ENCODE measurements around the gene KRTAP2-2. TPM values are rescaled to one million over a fixed set of nuclear protein-coding genes. Genes with fewer than 3 reads are reported as not detected.

KRTAP2-2 gene
- total and polyA plus RNA-seq, 2 of the 4 experiments (the other 2 are of a cell fraction), result 0.17 TPM; not detected in 1

- Histone ChIP-seq H2BK120ac (ENCODE audit: low read depth, low read length) (no peak overlapping the region; the same call in 1 of the 2 replicates), H2AK9ac (replicated peaks; ENCODE audit: low read depth, low read length, poor library complexity) (no peak overlapping the region), H3K9me3 (ENCODE audit: control insufficient read depth, insufficient read depth, low read length) (no peaks in the 10 kb centered on the region), H3K79me1 (ENCODE audit: low read depth in 1 of 2, low read length in 2 of 2) (no peaks in the 10 kb centered on the region), H3K27ac (ENCODE audit: insufficient read depth, low read length) (no peak overlapping the region), H3K9ac (ENCODE audit: low read depth, low read length) (no peak overlapping the region), H2BK5ac (ENCODE audit: low read depth, low read length, poor library complexity, severe bottlenecking) (no peak overlapping the region), H4K8ac (ENCODE audit: low read depth in 2 of 2, low read length in 2 of 2) (no peak overlapping the region), H2BK20ac (ENCODE audit: low read depth, low read length) (no peak overlapping the region), H3K4me2 (ENCODE audit: low read depth, low read length) (no peak overlapping the region), H4K20me1 (ENCODE audit: insufficient read depth, low read length) (no peaks in the 10 kb centered on the region), H2AK5ac (ENCODE audit: low read depth, low read length) (no peak overlapping the region), H3K4me1 (ENCODE audit: control insufficient read depth, insufficient read depth, low read length) (no peaks in the 10 kb centered on the region), H3K4ac (ENCODE audit: low read depth, low read length) (no peak overlapping the region), H2BK15ac (ENCODE audit: low read depth, low read length) (no peak overlapping the region), H2AFZ (replicated peaks; ENCODE audit: low read length, poor library complexity) (no peak overlapping the region), H3K18ac (ENCODE audit: low read depth, low read length) (no peak overlapping the region), H3K14ac (replicated peaks; ENCODE audit: low read depth, low read length) (no peak overlapping the region), H3K9me1 (ENCODE audit: insufficient read depth, low read length) (no peaks in the 10 kb centered on the region), H3K56ac (ENCODE audit: extremely low read depth, insufficient read depth, low read length) (no peak overlapping the region), H4K91ac (ENCODE audit: insufficient read depth, low read depth, low read length) (no peak overlapping the region), H4K5ac (ENCODE audit: low read depth, low read length) (no peak overlapping the region), H3K4me3 (ENCODE audit: insufficient read depth, low read depth, low read length) (no peak overlapping the region), H3K23ac (ENCODE audit: low read depth, low read length) (no peak overlapping the region), H3K36me3 (ENCODE audit: control insufficient read depth, insufficient read depth, low read length) (no peaks in the 10 kb centered on the region), H3K27me3 (ENCODE audit: control insufficient read depth, insufficient read depth, low read length) (no peaks in the 10 kb centered on the region)
- ChIA-PET POLR2A (ENCODE audit: unreplicated experiment) (no interaction called here), CTCF (no interaction called here)
- DNase-seq, result no peak
- no peak for ATAC-seq (ENCODE audit: low read depth)
- TF ChIP-seq ELK1 (IDR thresholded peaks at IDR 0.05; ENCODE audit: borderline replicate concordance, low read depth, low read length), result no peak
- TF ChIP-seq CEBPB (IDR thresholded peaks at IDR 0.05; ENCODE audit: low read depth, low read length), result no peak
- no peak for TF ChIP-seq MAFK (IDR thresholded peaks at IDR 0.05; ENCODE audit: low read depth, low read length)
- no peak for TF ChIP-seq RCOR1 (IDR thresholded peaks at IDR 0.05; ENCODE audit: insufficient replicate concordance, low read length)
- TF ChIP-seq BHLHE40 (IDR thresholded peaks at IDR 0.05; ENCODE audit: low read depth, low read length), result no peak
- no peak for TF ChIP-seq SMC3 (IDR thresholded peaks at IDR 0.05; ENCODE audit: low read depth, low read length)
- in situ Hi-C loops (cut with MboI; ENCODE audit: low sequenced_read_pairs) (no loop called here), intact Hi-C loops (cut with micrococcal nuclease) (no loop called here), dilution Hi-C loops (cut with HindIII; ENCODE audit: low sequenced_read_pairs, unreplicated experiment) (no loop called here)
- no TSS peak for BruUV-seq (replicated peaks)
These were observed 21.8 kb upstream of the KRTAP2-2 start for GRCh38 chr17:41076788-41077187.

All from IMR-90 (cell line).